Body of pancreas (tissue), 4 donors: Measurements from ENCODE around the gene DYRK3.

Experiments
- POLR2A ChIP-seq, 3 donors: fragments of 450-650 bp; IDR thresholded peaks; one replicate each; pipeline ENCODE4 v1.6.1; 2016; ENCODE audit warnings: antibody characterized with exemption in 3 of 3, mild to moderate bottlenecking in 2 of 3
- TF ChIP-seq, protein P1 (sequence below), 7 experiments: fragments of 450-650 bp in 4 of 7; fragments of 200-600 bp in 3 of 7; sonication (generic) in 3 of 7; IDR thresholded peaks; one replicate each; pipeline ENCODE4 v1.5.1; 2016 to 2019; ENCODE audit warnings: antibody characterized with exemption in 7 of 7

DNA sequence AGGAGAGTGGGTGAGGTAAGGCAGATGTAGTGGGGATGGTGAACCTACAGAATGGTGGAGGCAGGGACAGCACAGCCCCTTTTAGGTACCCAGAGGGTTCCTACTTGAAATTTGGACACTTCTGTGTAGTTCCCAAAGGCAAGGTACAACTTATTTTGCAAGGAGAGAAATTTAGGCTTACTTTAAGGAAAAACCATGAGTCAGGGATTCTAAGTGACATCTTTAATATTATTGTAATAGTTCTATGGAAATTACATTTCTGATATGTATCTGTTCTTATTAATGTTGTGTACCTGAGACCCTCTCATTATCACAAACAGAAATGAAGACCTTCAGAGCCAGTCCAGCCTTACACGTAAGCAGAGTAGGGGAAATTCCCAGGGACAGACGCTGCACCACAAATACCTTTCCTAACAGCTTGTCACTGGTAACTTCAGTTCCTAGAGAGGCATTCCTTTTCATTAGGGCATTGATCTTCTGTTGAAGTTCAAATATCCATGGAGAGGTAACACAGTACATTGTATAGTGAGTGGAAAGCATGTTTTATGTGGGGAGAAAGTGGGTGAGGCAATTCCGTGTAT is 7.9 kb downstream of the DYRK3 start:
- no peak for TF ChIP-seq POLR2A (IDR thresholded peaks at IDR 0.05)
- TF ChIP-seq, protein P1, sequence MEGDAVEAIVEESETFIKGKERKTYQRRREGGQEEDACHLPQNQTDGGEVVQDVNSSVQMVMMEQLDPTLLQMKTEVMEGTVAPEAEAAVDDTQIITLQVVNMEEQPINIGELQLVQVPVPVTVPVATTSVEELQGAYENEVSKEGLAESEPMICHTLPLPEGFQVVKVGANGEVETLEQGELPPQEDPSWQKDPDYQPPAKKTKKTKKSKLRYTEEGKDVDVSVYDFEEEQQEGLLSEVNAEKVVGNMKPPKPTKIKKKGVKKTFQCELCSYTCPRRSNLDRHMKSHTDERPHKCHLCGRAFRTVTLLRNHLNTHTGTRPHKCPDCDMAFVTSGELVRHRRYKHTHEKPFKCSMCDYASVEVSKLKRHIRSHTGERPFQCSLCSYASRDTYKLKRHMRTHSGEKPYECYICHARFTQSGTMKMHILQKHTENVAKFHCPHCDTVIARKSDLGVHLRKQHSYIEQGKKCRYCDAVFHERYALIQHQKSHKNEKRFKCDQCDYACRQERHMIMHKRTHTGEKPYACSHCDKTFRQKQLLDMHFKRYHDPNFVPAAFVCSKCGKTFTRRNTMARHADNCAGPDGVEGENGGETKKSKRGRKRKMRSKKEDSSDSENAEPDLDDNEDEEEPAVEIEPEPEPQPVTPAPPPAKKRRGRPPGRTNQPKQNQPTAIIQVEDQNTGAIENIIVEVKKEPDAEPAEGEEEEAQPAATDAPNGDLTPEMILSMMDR (IDR thresholded peaks at IDR 0.05), result no peak
